ENCODE measurements around the gene POU2AF2.

GRCh38 chr11:111310088-111310487 lies 64.6 kb downstream of the POU2AF2 start:
- TF ChIP-seq POLR2A (IDR thresholded peaks at IDR 0.05; ENCODE audit: low read length) (no peak), GATA1 (IDR thresholded peaks at IDR 0.05; ENCODE audit: low read depth, low read length) (no peak)
